ENCODE results near the gene RTN4RL1.

DNA sequence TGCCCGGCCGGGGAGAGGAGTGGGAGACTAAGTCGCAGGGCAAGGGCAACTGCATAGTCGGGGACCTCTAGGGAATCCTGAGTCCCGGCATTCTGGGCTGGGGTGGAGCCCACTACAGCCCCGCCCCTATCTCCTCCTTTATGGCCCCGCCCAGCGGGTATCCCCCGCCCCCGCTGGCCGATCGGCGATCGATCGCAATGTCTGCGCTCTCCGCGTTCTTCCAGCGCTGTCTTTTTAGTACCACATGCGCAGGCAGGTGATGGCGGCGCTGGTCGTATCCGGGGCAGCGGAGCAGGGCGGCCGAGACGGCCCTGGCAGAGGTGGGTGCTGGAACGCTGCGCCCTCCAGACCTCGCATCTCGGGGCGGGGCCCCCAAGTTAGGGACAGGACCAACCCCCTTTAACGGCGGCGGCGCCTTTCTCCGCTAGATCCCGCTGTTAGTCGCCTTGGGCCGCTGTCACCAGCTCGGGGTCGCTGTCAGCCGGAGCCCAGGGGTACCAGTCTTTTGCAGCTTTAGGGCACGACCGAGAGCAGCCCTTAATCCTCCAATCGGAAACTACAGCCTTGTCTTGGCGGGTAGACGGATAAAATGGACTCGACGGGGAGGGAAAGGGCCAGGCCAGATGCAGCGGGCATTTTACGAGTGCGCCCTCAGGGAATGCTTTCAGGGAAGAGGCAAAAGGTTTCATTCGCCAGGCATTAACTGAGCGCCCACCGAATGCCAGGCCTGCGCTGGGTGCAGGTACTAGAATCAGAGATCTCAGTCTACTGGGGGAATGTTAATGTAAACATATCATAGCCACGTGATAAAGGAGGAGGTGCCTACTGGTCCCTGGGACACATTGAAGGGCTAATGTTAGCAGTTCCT is 5.0 kb upstream of the RTN4RL1 start, which contains the start of gene DPH1:
- TF ChIP-seq, protein P1, sequence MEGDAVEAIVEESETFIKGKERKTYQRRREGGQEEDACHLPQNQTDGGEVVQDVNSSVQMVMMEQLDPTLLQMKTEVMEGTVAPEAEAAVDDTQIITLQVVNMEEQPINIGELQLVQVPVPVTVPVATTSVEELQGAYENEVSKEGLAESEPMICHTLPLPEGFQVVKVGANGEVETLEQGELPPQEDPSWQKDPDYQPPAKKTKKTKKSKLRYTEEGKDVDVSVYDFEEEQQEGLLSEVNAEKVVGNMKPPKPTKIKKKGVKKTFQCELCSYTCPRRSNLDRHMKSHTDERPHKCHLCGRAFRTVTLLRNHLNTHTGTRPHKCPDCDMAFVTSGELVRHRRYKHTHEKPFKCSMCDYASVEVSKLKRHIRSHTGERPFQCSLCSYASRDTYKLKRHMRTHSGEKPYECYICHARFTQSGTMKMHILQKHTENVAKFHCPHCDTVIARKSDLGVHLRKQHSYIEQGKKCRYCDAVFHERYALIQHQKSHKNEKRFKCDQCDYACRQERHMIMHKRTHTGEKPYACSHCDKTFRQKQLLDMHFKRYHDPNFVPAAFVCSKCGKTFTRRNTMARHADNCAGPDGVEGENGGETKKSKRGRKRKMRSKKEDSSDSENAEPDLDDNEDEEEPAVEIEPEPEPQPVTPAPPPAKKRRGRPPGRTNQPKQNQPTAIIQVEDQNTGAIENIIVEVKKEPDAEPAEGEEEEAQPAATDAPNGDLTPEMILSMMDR (IDR thresholded peaks at IDR 0.05; ENCODE audit: low read length), result no peak
- no peak for TF ChIP-seq EZH2 (IDR thresholded peaks at IDR 0.05; ENCODE audit: borderline replicate concordance, low read length)

All from OCI-LY1 (cell line).